Jurkat, Clone E6-1 (cell line): Measurements from ENCODE around the gene SLMAP.

Experiments
- DNase-seq: peaks from one replicate; pipeline ENCODE4 v3.0.0-alpha.2; 2011; ENCODE audit warnings: low read depth, low spot score
- H3K4me3 ChIP-seq: 2 replicates; pipeline ENCODE4 v1.5.1; 2011; ENCODE audit warnings: mild to moderate bottlenecking, low read length, control low read depth, moderate library complexity

SLMAP gene

DNA sequence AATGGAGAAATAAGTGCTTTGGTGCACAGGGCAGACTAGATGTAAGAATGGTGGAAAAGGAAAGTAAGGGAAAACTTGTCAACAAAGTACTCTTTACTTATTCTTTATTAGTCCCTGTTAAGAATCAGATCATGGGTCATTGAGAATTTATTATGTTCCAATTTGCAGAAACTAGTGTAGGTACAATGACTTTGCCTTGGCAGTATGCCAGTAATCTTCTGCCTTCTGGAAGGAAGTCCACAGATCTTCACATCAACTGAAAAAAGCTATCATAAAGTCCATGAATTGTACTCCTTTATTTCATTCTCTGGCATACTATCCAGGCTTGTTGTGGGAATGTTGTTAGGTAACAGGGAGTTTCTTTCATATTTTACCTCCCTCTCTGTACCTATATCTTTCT is 163.9 kb downstream of the SLMAP start:
- no peak overlapping the region for H3K4me3 ChIP-seq
- peak; percentile 8 for DNase-seq

DNA sequence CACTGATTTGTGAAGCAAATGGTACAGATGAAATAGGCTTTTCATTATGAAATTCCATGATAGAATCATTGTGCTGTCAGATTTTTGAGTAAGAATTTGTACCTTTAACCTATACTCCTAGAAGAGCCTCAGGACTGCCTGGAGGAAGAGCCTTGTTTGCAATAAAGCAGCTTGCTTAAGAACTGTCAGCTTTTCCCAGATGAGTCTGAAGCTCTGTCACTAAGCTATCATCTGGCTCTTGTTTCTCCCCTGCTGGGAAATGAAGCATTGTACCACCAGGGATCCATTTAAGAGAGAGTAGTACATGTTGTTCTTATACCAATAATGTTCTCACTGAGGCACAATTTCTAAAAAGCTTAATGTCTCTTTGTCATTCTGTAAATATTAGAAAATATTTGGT is 167.0 kb downstream of the SLMAP start:
- DNase-seq = no peak
- no peak overlapping the region for H3K4me3 ChIP-seq

GRCh38 chr3:57923752-57924151 is 167.6 kb downstream of the SLMAP start:
- no peak for DNase-seq
- H3K4me3 ChIP-seq = no peak overlapping the region

DNA sequence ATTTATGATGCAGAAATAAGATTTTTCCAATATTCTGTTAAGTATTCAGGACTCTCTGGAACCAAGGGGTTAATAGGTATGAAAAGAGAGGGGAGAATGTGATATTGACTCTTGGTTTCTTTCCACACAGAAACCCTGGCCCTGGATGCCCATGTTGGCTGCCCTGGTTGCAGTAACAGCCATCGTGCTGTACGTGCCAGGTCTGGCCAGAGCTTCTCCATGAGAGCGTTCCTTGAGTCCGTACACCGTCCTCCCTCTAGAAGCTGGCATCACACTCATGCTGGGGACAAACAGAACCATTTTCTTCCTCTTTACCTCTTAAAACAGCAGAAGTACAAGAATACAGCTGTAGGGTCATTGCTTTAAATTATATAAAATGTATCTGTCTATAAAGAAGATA is 171.1 kb downstream of the SLMAP start:
- no peak for DNase-seq
- H3K4me3 ChIP-seq = no peak overlapping the region

DNA sequence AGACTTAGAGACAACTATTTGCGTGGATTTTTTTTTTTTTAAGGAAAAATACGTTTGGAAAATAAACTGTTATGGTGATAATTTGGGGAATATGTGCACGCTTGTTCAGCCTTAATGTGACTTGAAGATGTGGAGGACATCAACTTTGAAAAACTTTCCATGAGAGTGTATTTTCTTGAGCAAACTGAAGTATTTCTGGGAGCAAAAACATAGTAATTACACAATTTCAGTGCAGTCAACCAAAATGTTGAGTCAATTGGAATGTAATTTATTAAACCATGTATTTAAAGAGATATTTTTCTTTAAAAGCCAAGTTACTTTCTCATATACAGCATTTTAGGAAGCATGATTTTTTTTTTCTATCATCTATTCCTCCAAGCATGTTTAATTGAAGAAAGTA is 171.8 kb downstream of the SLMAP start:
- H3K4me3 ChIP-seq = no peak overlapping the region
- DNase-seq = no peak

GRCh38 chr3:57928511-57928910 is 172.4 kb downstream of the SLMAP start:
- no peak overlapping the region for H3K4me3 ChIP-seq
- no peak for DNase-seq

GRCh38 chr3:57929988-57930387 is 173.9 kb downstream of the SLMAP start:
- no peak overlapping the region for H3K4me3 ChIP-seq
- DNase-seq = no peak

DNA sequence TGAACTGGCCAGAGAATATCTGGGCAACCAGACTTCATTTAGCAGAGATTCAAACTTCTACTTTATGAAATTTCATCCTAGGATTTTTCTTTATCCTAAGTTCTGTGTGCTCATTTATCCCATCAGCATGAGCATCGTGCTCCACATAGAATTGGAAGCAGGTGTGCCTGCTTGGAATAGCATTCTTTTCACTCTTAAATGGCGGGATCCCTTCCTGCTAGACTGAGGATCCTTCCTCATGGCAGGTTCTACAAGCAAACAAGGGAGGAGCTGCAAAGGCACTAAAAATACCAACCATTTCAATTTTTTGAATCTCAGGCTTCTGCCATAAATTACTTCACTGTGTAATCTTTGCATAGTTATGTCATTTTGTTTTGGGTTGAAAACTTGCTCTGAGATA is 177.5 kb downstream of the SLMAP start:
- no peak for DNase-seq

GRCh38 chr3:57934373-57934772 is 178.3 kb downstream of the SLMAP start:
- DNase-seq = no peak
- no peak overlapping the region for H3K4me3 ChIP-seq

More for the DNA sequence above, 177.5 kb downstream of the SLMAP start:
- H3K4me3 ChIP-seq = no peak overlapping the region

GRCh38 chr3:57935539-57935938 is 179.4 kb downstream of the SLMAP start:
- DNase-seq = no peak
- no peak overlapping the region for H3K4me3 ChIP-seq

DNA sequence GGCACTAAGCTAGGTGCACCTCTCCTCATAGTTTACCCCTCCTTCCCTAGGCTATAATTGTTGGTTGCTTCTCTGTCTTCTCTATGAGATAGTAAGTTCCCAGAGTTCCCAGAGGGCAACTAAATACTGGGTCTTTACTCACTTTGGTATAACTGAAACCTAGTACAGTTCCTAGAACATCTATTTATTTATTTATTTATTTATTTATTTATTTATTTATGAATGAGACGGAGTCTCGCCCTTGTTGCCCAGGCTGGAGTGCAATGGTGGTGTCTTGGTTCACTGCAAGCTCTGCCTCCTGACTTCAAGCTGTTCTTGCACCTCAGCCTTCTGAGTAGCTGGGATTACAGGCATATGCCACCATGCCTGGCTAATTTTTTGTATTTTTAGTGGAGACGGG is 181.0 kb downstream of the SLMAP start:
- no peak for DNase-seq
- H3K4me3 ChIP-seq = no peak overlapping the region

- H3K4me3 ChIP-seq = no peak overlapping the region
- DNase-seq = no peak
These were observed 183.7 kb downstream of the SLMAP start for GRCh38 chr3:57939775-57940174.

DNA sequence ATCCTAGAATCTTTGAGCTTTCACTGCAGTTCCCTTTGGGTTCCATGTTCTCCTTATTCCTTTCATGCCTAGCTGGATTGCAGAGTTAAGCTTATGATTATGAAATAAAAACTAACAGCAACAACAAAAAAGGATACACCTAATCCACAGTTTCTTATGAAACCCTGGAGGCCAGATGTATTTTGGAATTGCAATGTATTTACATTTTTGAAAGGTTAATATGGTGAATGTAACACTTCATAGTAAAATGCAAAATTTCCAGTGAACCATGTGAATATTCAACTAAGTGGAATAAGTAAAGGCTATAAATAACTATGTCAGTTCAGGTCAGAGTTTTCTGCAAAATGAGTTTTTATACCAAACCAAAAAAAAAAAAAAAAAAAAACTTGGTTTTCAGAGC is 186.3 kb downstream of the SLMAP start:
- no peak for DNase-seq
- no peak overlapping the region for H3K4me3 ChIP-seq

GRCh38 chr3:57942872-57943283 is 186.8 kb downstream of the SLMAP start:
- DNase-seq = no peak
- H3K4me3 ChIP-seq = no peak overlapping the region

DNA sequence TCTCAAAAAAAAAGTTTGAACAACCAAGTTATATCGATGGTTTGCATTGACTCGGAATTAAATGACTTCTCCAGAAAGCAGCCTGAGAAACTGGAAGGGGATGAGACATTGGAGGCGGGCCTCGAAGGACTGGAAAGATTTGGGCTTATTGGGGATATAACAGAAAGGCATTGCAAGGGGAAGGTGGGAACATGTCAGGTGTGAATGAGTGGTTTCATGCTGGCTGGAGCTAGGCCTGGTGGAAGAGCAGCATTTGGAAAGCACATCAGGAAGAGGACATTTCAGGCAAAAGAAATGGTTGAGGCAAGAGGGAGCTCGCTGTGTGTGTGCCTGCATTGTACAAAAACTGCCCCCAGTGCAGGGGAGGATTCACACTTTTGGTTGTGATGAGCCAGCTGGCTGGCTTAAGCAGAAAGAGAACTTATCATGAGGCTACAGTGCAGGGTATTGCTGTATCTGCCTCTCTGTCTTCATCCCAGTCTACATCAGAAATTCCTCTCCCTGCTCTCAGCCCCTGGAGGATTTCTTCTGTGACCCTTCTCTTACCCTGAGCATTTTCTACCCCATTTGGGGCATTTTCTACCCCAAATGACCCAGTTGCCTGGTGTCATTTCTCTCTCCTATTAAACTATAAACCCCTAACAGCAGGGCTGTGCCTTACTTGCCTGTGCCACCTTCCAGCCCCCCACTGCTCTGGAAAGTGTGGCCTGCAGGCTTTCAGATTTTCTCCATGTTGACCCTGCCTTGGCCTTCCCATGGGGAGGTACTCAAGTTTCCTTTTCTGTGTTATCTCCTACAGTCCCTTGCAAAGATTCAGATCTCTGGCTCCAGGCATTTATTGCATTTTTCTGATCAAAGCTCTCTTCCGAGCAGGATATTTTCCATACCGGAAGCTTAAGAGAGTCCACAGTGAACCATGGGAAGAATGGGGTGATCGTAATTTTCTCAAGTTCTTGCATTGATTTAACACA is 187.7 kb downstream of the SLMAP start:
- H3K4me3 ChIP-seq = no peak overlapping the region
- DNase-seq = no peak

DNA sequence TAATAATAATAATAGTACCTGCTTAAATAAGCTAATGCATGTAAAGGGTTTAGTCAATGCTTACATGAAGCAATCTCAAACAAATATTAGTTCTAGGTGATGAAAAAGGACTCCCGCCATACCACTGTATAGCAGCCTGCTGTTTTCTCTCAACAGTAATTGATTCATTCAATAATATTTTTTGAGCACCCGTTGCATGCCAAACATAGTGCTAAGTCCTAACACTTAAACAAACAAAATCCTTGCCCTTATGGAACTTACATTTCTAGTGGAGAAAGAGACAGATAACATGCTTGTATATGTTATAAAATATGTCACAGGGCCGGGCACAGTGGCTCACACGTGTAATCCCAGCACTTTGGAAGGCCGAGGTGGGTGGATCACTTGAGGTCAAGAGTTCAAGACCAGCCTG is 190.9 kb downstream of the SLMAP start:
- no peak for DNase-seq
- no peak overlapping the region for H3K4me3 ChIP-seq

- no peak for DNase-seq
- no peak overlapping the region for H3K4me3 ChIP-seq
These were observed 192.1 kb downstream of the SLMAP start for GRCh38 chr3:57948080-57948671.

DNA sequence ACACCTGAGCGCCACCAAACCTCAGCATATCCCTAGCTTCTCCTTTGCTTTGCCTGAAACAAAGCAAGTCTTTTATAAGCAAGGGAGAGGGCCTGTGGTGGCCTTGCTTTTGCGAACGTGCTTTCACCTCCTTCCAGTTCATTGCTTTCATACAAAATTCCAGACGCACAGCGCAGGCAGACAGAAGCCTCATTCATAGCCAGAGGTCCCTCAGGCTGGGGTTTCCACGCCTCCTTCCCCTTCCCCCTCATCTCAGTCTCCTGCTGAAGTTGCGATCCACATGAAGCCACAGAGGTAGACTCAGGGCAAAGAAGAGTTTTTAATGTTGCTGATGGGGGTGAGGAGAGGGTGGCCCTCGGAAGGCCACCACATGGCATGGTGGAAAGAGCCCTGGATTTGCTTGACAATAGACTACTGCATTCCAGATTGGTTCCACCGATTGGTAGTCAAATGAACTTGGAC is 192.7 kb downstream of the SLMAP start:
- H3K4me3 ChIP-seq = no peak overlapping the region
- DNase-seq = no peak

DNA sequence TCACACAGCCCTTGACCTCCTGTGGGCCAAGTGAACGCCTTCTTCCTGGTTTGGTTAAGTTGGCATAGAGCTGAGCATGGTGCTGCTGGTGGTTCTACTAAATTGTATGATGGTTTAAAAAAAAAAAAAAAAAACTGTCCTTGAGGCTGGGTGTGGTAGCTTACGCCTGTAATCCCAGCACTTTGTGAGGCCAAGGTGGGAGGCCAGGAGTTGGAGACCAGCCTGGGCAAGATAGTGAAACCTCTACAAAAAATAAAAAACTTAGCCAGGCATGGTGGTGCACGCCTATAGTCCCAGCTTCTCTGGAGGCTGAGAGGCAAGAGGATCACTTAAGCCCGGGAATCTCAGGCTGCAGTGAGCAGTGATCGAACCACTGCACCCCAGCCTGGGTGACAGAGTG is 193.2 kb downstream of the SLMAP start:
- H3K4me3 ChIP-seq = no peak overlapping the region
- DNase-seq = no peak

- H3K4me3 ChIP-seq = no peak overlapping the region
- no peak for DNase-seq
These were observed 193.9 kb downstream of the SLMAP start for GRCh38 chr3:57949785-57950615.
